HepG2 (cell line): ENCODE measurements around the gene LENEP. TPM values are rescaled to one million over a fixed set of nuclear protein-coding genes. Genes with fewer than 3 reads are reported as not detected.

Experiments
- BHLHE40 ChIP-seq: IDR thresholded peaks from 2 replicates; pipeline ENCODE4 v1.6.1; 2011; ENCODE audit warnings: low read length, improper control_type of control experiment
- CC2D1A ChIP-seq: sonication (generic); formaldehyde crosslinking; IDR thresholded peaks from 2 replicates; pipeline ENCODE4 v1.8.1; 2023; ENCODE audit warnings: mild to moderate bottlenecking, missing genetic modification reagents
- CHCHD3 ChIP-seq: sonication (generic); formaldehyde crosslinking; IDR thresholded peaks from 2 replicates; pipeline ENCODE4 v1.8.0; 2022; ENCODE audit warnings: mild to moderate bottlenecking, missing genetic modification reagents, moderate library complexity
- KAT7 ChIP-seq: IDR thresholded peaks from 2 replicates; pipeline ENCODE4 v1.6.1; 2018; ENCODE audit warnings: borderline replicate concordance, missing compliant biosample characterization
- MXD3 ChIP-seq: IDR thresholded peaks from 2 replicates; pipeline ENCODE4 v1.6.1; 2016; ENCODE audit warnings: mild to moderate bottlenecking, missing biosample characterization, missing genetic modification reagents
- NONO ChIP-seq, 2 experiments: fragments of 450-650 bp in 1 of 2; sonication (generic) in 1 of 2; formaldehyde crosslinking in 1 of 2; IDR thresholded peaks in 1 of 2; conservative IDR thresholded peaks in 1 of 2; 2 replicates each; pipeline versions ENCODE4 v1.6.1 to v1.8.0; 2017 to 2022; ENCODE audit warnings: mild to moderate bottlenecking in 1 of 2, missing genetic modification reagents in 1 of 2, moderate library complexity in 1 of 2
- PAF1 ChIP-seq: IDR thresholded peaks from 2 replicates; pipeline ENCODE4 v1.6.1; 2016; ENCODE audit warnings: missing genetic modification reagents, missing compliant biosample characterization
- PHB2 ChIP-seq: fragments of 450-650 bp; IDR thresholded peaks from 2 replicates; pipeline ENCODE4 v1.6.1; 2018; ENCODE audit not compliant: partially characterized antibody
- PTBP1 ChIP-seq: fragments of 200-400 bp; formaldehyde crosslinking; IDR thresholded peaks from 2 replicates; pipeline ENCODE4 v1.6.1; 2018; ENCODE audit warnings: low read length, low read depth; ENCODE audit not compliant: poor library complexity, severe bottlenecking
- REST ChIP-seq, 2 experiments: IDR thresholded peaks; 2 replicates each; pipeline ENCODE4 v1.6.1; 2011 to 2012; ENCODE audit warnings: low read length in 2 of 2, borderline replicate concordance in 1 of 2, low read depth in 1 of 2, mild to moderate bottlenecking in 1 of 2, moderate library complexity in 1 of 2
- REXO4 ChIP-seq: sonication (generic); formaldehyde crosslinking; IDR thresholded peaks from 2 replicates; pipeline ENCODE4 v1.8.0; 2022; ENCODE audit warnings: missing genetic modification reagents, mild to moderate bottlenecking, borderline replicate concordance
- RFXANK ChIP-seq: IDR thresholded peaks from 2 replicates; pipeline ENCODE4 v1.6.1; 2016
- SKIL ChIP-seq: sonication (generic); formaldehyde crosslinking; IDR thresholded peaks from 2 replicates; pipeline ENCODE4 v1.8.0; 2022; ENCODE audit warnings: missing genetic modification reagents, mild to moderate bottlenecking, moderate library complexity, borderline replicate concordance
- SRF ChIP-seq: IDR thresholded peaks from 2 replicates; pipeline ENCODE4 v1.6.1; 2011; ENCODE audit warnings: mild to moderate bottlenecking, low read depth, low read length, moderate library complexity
- TCF12 ChIP-seq, 2 experiments: fragments of 450-650 bp in 1 of 2; sonication (generic) in 1 of 2; formaldehyde crosslinking in 1 of 2; IDR thresholded peaks; 2 replicates each; pipeline versions ENCODE4 v1.6.1 to v1.8.0; 2017 to 2022; ENCODE audit warnings: antibody characterized with exemption in 1 of 2, mild to moderate bottlenecking in 1 of 2, missing genetic modification reagents in 1 of 2, moderate library complexity in 1 of 2
- THRA ChIP-seq: sonication (generic); formaldehyde crosslinking; IDR thresholded peaks from 2 replicates; pipeline ENCODE4 v1.4.0; 2020; ENCODE audit warnings: missing genetic modification reagents, borderline replicate concordance
- ZFAT ChIP-seq: sonication (generic); formaldehyde crosslinking; conservative IDR thresholded peaks from 2 replicates; pipeline ENCODE4 v1.8.1; 2023; ENCODE audit warnings: missing genetic modification reagents, inconsistent platforms
- ZMYM2 ChIP-seq: sonication (generic); formaldehyde crosslinking; IDR thresholded peaks from 2 replicates; pipeline ENCODE4 v1.8.0; 2022; ENCODE audit warnings: mild to moderate bottlenecking, missing genetic modification reagents
- ZNF562 ChIP-seq: sonication (generic); formaldehyde crosslinking; IDR thresholded peaks from 2 replicates; pipeline ENCODE4 v1.8.0; 2022; ENCODE audit warnings: missing genetic modification reagents, borderline replicate concordance
- polyA plus RNA-seq, 8 experiments: library from polyadenylated mRNA; depleted of rRNA in 3 of 8; stranded (reverse) in 7 of 8; unstranded in 1 of 8; fragments of >200 nt; fragmentation: Illumina TruSeq in 4 of 8; extraction: Trizol in 4 of 8; gene quantifications; 2 replicates each; pipeline versions ENCODE4 v1.2.1 to v1.2.3, GENCODE V29; 2011 to 2016; ENCODE audit warnings: low read depth in 4 of 8, missing spikeins in 1 of 8, mixed read lengths in 1 of 8; ENCODE audit not compliant: insufficient read depth in 1 of 8
- total RNA-seq, 5 experiments: library from RNA; depleted of rRNA; stranded (reverse); fragments of >200 nt; fragmentation: Illumina TruSeq; extraction: Trizol; gene quantifications; 2 replicates each; pipeline ENCODE4 v1.2.3, GENCODE V29; 2016; ENCODE audit warnings: low read depth in 1 of 5

LENEP gene
- total and polyA plus RNA-seq, 2 of the 13 experiments (the other 11 are each of a cell fraction or from before 2014, with no cell fraction given) = 0.29 TPM; not detected in 1

GRCh38 chr1:154961207-154962155 lies 31.9 kb upstream of the LENEP start, which contains the start of gene PYGO2 (continued):
- TF ChIP-seq RFXANK (CRISPR knock-in tag) (0 out of 2 replicates have a peak, but pooled peaks have one; percentile 38), BHLHE40 (peak; percentile 87), PTBP1 (no peak), REST (IDR thresholded peaks at IDR 0.05; ENCODE audit: borderline replicate concordance in 1 of 2, low read depth in 1 of 2, low read length in 2 of 2) (no peak), SRF (0 out of 2 replicates have a peak, but pooled peaks have one; percentile 23), ZMYM2 (CRISPR knock-in tag) (no peak), NONO (IDR thresholded peaks at IDR 0.05) (no peak), NONO (CRISPR knock-in tag; conservative IDR thresholded peaks at IDR 0.05) (peak; percentile 85), REXO4 (CRISPR knock-in tag) (no peak), CHCHD3 (CRISPR knock-in tag) (no peak), TCF12 (IDR thresholded peaks at IDR 0.05) (no peak), TCF12 (CRISPR knock-in tag; IDR thresholded peaks at IDR 0.05) (no peak), PAF1 (CRISPR knock-in tag) (no peak; the same call in 1 of the 2 replicates), KAT7 (CRISPR knock-in tag) (peak; percentile 40; the same call in 1 of the 2 replicates), PHB2 (no peak), MXD3 (CRISPR knock-in tag) (no peak), THRA (CRISPR knock-in tag) (peak; percentile 37; the same call in 1 of the 2 replicates), ZNF562 (CRISPR knock-in tag) (no peak), SKIL (CRISPR knock-in tag) (peak; percentile 69; the same call in 1 of the 2 replicates), ZFAT (CRISPR knock-in tag) (no peak), CC2D1A (CRISPR knock-in tag) (no peak)
